Testis (tissue), 2 donors: Measurements from ENCODE around the gene SH2D3A.

ENCODE experiments used
- CTCF ChIP-seq, 3 experiments: fragments of 450-650 bp in 2 of 3; fragments of 200-600 bp in 1 of 3; sonication (generic) in 1 of 3; IDR thresholded peaks; one replicate each; pipeline ENCODE4 v1.5.1; 2016 to 2019; ENCODE audit warnings: antibody characterized with exemption in 3 of 3, mild to moderate bottlenecking in 2 of 3, moderate library complexity in 1 of 3
- POLR2A ChIP-seq: fragments of 450-650 bp; IDR thresholded peaks from one replicate; pipeline ENCODE4 v1.6.1; 2017; ENCODE audit warnings: antibody characterized with exemption, mild to moderate bottlenecking, moderate library complexity

- TF ChIP-seq CTCF (IDR thresholded peaks at IDR 0.05) (no peak), POLR2A (no peak)
Measured at GRCh38 chr19:6745965-6746364, 21.3 kb downstream of the SH2D3A start.
